HepG2 (cell line): Measurements from ENCODE around the gene DDRGK1. TPM values are rescaled to one million over a fixed set of nuclear protein-coding genes. Genes with fewer than 3 reads are reported as not detected.
A peak's percentile ranks its signal among the peaks of the same experiment; 100 is the strongest.

Experiments
- ATAC-seq: fragments of 200-7000 bp; cut with Tn5 transposase; 3 replicates; pipeline ENCODE4 v1.9.1; 2020; ENCODE audit warnings: mild to moderate bottlenecking, moderate library complexity
- BruUV-seq: library from RNA; stranded (reverse); fragments of 400-500 nt; replicated peaks from 2 replicates; lab custom pipeline; 2021; lab: Mats Ljungman, UMichigan
- CTCF ChIA-PET: fragments of 300-600 bp; formaldehyde crosslinking; extraction: SDS; loops from one replicate; lab custom pipeline; 2021; ENCODE audit warnings: low total read pairs, inconsistent platforms, low intra/inter-chr PET ratio; lab: Yijun Ruan, JAX
- POLR2A ChIA-PET: fragments of 350-600 bp; sonication (Branson Sonifier 250); formaldehyde crosslinking; loops from one replicate; lab custom pipeline; 2020; ENCODE audit warnings: antibody characterized with exemption, inconsistent platforms; lab: Yijun Ruan, JAX
- DNase-seq: peaks from one replicate; pipeline ENCODE4 v3.0.0-alpha.2; 2015; ENCODE audit warnings: low spot score
- FAIRE-seq: peaks from 3 replicates; lab custom pipeline; 2011; peaks lifted over from hg19 to GRCh38; lab: Jason Lieb, UNC
- H2AFZ ChIP-seq: one replicate; pipeline ENCODE4 v1.6.1; 2011; ENCODE audit warnings: low read length, inconsistent platforms
- H3K27ac ChIP-seq: fragments of 300-600 bp; 3 replicates; pipeline ENCODE4 v1.8.0; 2011; ENCODE audit warnings: mixed run types, mild to moderate bottlenecking, mixed read lengths, low read length, inconsistent platforms; ENCODE audit not compliant: insufficient read depth; ENCODE audit errors: extremely low read length
- H3K27me3 ChIP-seq, 2 experiments: fragments of 200-600 bp in 1 of 2; 2 replicates in 1 of 2; 3 replicates in 1 of 2; pipeline versions ENCODE4 v1.6.0 to v1.8.0; 2011; ENCODE audit warnings: low read length in 2 of 2, mild to moderate bottlenecking in 2 of 2, moderate library complexity in 2 of 2, inconsistent platforms in 1 of 2; ENCODE audit not compliant: insufficient read depth in 2 of 2, control insufficient read depth in 1 of 2
- H3K36me3 ChIP-seq, 2 experiments: fragments of 200-600 bp in 1 of 2; replicated peaks in 1 of 2; 2 replicates in 1 of 2; 3 replicates in 1 of 2; pipeline versions ENCODE4 v1.5.1 to v1.8.0; 2011; ENCODE audit warnings: low read length in 2 of 2, inconsistent platforms in 1 of 2; ENCODE audit not compliant: insufficient read depth in 2 of 2, control insufficient read depth in 1 of 2
- H3K4me1 ChIP-seq: 2 replicates; pipeline ENCODE4 v1.5.1; 2012; ENCODE audit warnings: low read length, inconsistent platforms; ENCODE audit not compliant: insufficient read depth
- H3K4me2 ChIP-seq: 2 replicates; pipeline ENCODE4 v1.6.0; 2011; ENCODE audit warnings: low read depth, low read length, inconsistent platforms
- H3K4me3 ChIP-seq, 3 experiments: fragments of 200-600 bp in 1 of 3; sonication (generic), shearing (Covaris generic) in 1 of 3; replicated peaks in 1 of 3; 2 replicates each; pipeline ENCODE4 v1.5.1; 2011 to 2016; ENCODE audit warnings: low read length in 3 of 3, inconsistent platforms in 2 of 3, low read depth in 2 of 3, mild to moderate bottlenecking in 2 of 3, control low read depth in 1 of 3, mixed read lengths in 1 of 3; ENCODE audit not compliant: insufficient read depth in 1 of 3
- H3K79me2 ChIP-seq: one replicate; pipeline ENCODE4 v1.6.1; 2011; ENCODE audit warnings: low read length, inconsistent platforms; ENCODE audit not compliant: insufficient read depth
- H3K9ac ChIP-seq: 2 replicates; pipeline ENCODE4 v1.6.0; 2011; ENCODE audit warnings: mild to moderate bottlenecking, low read depth, low read length, inconsistent platforms; ENCODE audit not compliant: insufficient read depth
- H3K9me3 ChIP-seq: 2 replicates; pipeline ENCODE4 v1.5.1; 2012; ENCODE audit warnings: mild to moderate bottlenecking, low read length
- H4K20me1 ChIP-seq: 2 replicates; pipeline ENCODE4 v1.6.0; 2011; ENCODE audit warnings: inconsistent platforms, mild to moderate bottlenecking, low read length, moderate library complexity; ENCODE audit not compliant: insufficient read depth
- AFF4 ChIP-seq: sonication (generic); formaldehyde crosslinking; IDR thresholded peaks from 2 replicates; pipeline ENCODE4 v1.4.0; 2020; ENCODE audit warnings: missing genetic modification reagents
- DMAP1 ChIP-seq: IDR thresholded peaks from 2 replicates; pipeline ENCODE4 v1.6.1; 2016
- GABPA ChIP-seq, 2 experiments: IDR thresholded peaks; 2 replicates each; pipeline ENCODE4 v1.6.1; 2011 to 2016; ENCODE audit warnings: low read depth in 2 of 2, low read length in 1 of 2, missing biosample characterization in 1 of 2, missing genetic modification characterization in 1 of 2
- GFI1 ChIP-seq: sonication (generic); formaldehyde crosslinking; IDR thresholded peaks from 2 replicates; pipeline ENCODE4 v1.5.0; 2020; ENCODE audit warnings: missing genetic modification reagents, mild to moderate bottlenecking, borderline replicate concordance
- HIVEP1 ChIP-seq: sonication (generic); formaldehyde crosslinking; IDR thresholded peaks from 2 replicates; pipeline ENCODE4 v1.4.0; 2020; ENCODE audit warnings: mild to moderate bottlenecking, missing genetic modification reagents
- HNRNPK ChIP-seq: fragments of 200-400 bp; formaldehyde crosslinking; IDR thresholded peaks from 2 replicates; pipeline ENCODE4 v1.6.1; 2018; ENCODE audit warnings: low read length, low read depth, moderate library complexity, mild to moderate bottlenecking; ENCODE audit not compliant: poor library complexity, severe bottlenecking
- HOXA5 ChIP-seq: sonication (generic); formaldehyde crosslinking; IDR thresholded peaks from 2 replicates; pipeline ENCODE4 v1.4.0; 2020; ENCODE audit warnings: missing genetic modification reagents
- IRF2 ChIP-seq: IDR thresholded peaks from 2 replicates; pipeline ENCODE4 v1.6.1; 2018; ENCODE audit warnings: missing genetic modification reagents, missing compliant biosample characterization
- NR2F1 ChIP-seq, 2 experiments: fragments of 450-650 bp in 1 of 2; formaldehyde crosslinking in 1 of 2; IDR thresholded peaks; 2 replicates each; pipeline versions ENCODE4 v1.5.0 to v1.6.1; 2016 to 2020; ENCODE audit warnings: mild to moderate bottlenecking in 1 of 2, missing compliant biosample characterization in 1 of 2, missing genetic modification reagents in 1 of 2, moderate library complexity in 1 of 2
- RBM39 ChIP-seq: fragments of 200-400 bp; formaldehyde crosslinking; IDR thresholded peaks from one replicate; pipeline ENCODE4 v1.6.1; 2018; ENCODE audit warnings: antibody characterized with exemption, mild to moderate bottlenecking, low read depth, low read length; ENCODE audit not compliant: poor library complexity, severe bottlenecking
- SIN3B ChIP-seq: fragments of 150-350 bp; IDR thresholded peaks from 2 replicates; pipeline ENCODE4 v1.6.1; 2014; ENCODE audit warnings: low read length
- TGIF2 ChIP-seq: IDR thresholded peaks from 2 replicates; pipeline ENCODE4 v1.6.1; 2016; ENCODE audit warnings: control low read depth, missing compliant biosample characterization
- ZGPAT ChIP-seq: IDR thresholded peaks from 2 replicates; pipeline ENCODE4 v1.6.1; 2016; ENCODE audit warnings: mild to moderate bottlenecking
- ZNF121 ChIP-seq: sonication (generic); formaldehyde crosslinking; IDR thresholded peaks from 2 replicates; pipeline ENCODE4 v1.5.0; 2020; ENCODE audit warnings: mild to moderate bottlenecking, missing genetic modification reagents
- ZNF839 ChIP-seq: sonication (generic); formaldehyde crosslinking; IDR thresholded peaks from 2 replicates; pipeline ENCODE4 v1.4.0; 2020; ENCODE audit warnings: missing genetic modification reagents, mild to moderate bottlenecking, borderline replicate concordance
- ZZZ3 ChIP-seq: sonication (generic); formaldehyde crosslinking; IDR thresholded peaks from 2 replicates; pipeline ENCODE4 v1.4.0; 2020; ENCODE audit warnings: missing genetic modification reagents, mild to moderate bottlenecking, borderline replicate concordance
- WGBS: methylation state at CpG from one replicate; pipeline ENCODE4 v1.1.6; 2017; ENCODE audit warnings: low lambda C conversion rate; 5-methylcytosine and 5-hydroxymethylcytosine counted together
- in situ Hi-C: cut with HindIII; loops from 2 replicates; pipeline ENCODE4 v1.10.0; 2017; ENCODE audit warnings: low pct_unique_long_range_greater_than_20kb; ENCODE audit not compliant: extremely low pct_ligation_motif_present
- intact Hi-C: fragments of 100-400 bp; cut with micrococcal nuclease; formaldehyde crosslinking; loops from one replicate; pipeline ENCODE4 v1.10.0; 2022; ENCODE audit not compliant: unreplicated experiment
- polyA plus RNA-seq, 8 experiments: library from polyadenylated mRNA; depleted of rRNA in 3 of 8; stranded (reverse) in 7 of 8; unstranded in 1 of 8; fragments of >200 nt; fragmentation: Illumina TruSeq in 4 of 8; extraction: Trizol in 4 of 8; gene quantifications; 2 replicates each; pipeline versions ENCODE4 v1.2.1 to v1.2.3, GENCODE V29; 2011 to 2016; ENCODE audit warnings: low read depth in 4 of 8, missing spikeins in 1 of 8, mixed read lengths in 1 of 8; ENCODE audit not compliant: insufficient read depth in 1 of 8
- total RNA-seq, 5 experiments: library from RNA; depleted of rRNA; stranded (reverse); fragments of >200 nt; fragmentation: Illumina TruSeq; extraction: Trizol; gene quantifications; 2 replicates each; pipeline ENCODE4 v1.2.3, GENCODE V29; 2016; ENCODE audit warnings: low read depth in 1 of 5

DDRGK1 gene
- total and polyA plus RNA-seq, 2 of the 13 experiments (the other 11 are each of a cell fraction or from before 2014, with no cell fraction given): 96.7 to 149 TPM

GRCh38 chr20:3156811-3157619, 47.5 kb downstream of the DDRGK1 start:
- 76% methylated on average over 8 of the region's 8 CpGs for WGBS
- peak overlapping the region; percentile 90 to 95 (median 91); a peak in 3 of 6 replicates for H3K4me3 ChIP-seq
- no TSS peak for BruUV-seq
- peaks cover 10 to 26% of the 10 kb centered on the region in 2 experiments for H3K36me3 ChIP-seq
- CTCF ChIA-PET: no interaction called here
- H3K4me1 ChIP-seq: peaks cover 42% of the 10 kb centered on the region
- no peaks in the 10 kb centered on the region for H3K9me3 ChIP-seq
- POLR2A ChIA-PET: interaction anchor here (1.5 to 6.6 kb wide), 3 partner anchors 13 to 111 kb away, joined by 5 to 81 read pairs (median 22); partner anchors contain the start of gene MRPS26
- H3K79me2 ChIP-seq: peaks cover 77% of the 10 kb centered on the region
- in situ Hi-C loops: no loop called here
- FAIRE-seq: no peak
- no peak for ATAC-seq
- peaks cover 37% of the 10 kb centered on the region for H4K20me1 ChIP-seq
- intact Hi-C loops: no loop called here
- peak overlapping the region; percentile 98 for H3K4me2 ChIP-seq
- no peaks in the 10 kb centered on the region; a peak in 1 of 5 replicates for H3K27me3 ChIP-seq
- no peak for DNase-seq
- no peak overlapping the region for H3K27ac ChIP-seq
- no peak overlapping the region for H2AFZ ChIP-seq
- H3K9ac ChIP-seq: peak overlapping the region; percentile 97
- TF ChIP-seq AFF4 (CRISPR knock-in tag) (no peak), ZNF839 (CRISPR knock-in tag) (no peak), DMAP1 (CRISPR knock-in tag) (0 out of 2 replicates have a peak, but pooled peaks have one; percentile 8), ZZZ3 (CRISPR knock-in tag) (no peak), RBM39 (no peak), GFI1 (CRISPR knock-in tag) (0 out of 2 replicates have a peak, but pooled peaks have one; percentile 33), HIVEP1 (no peak), SIN3B (no peak), TGIF2 (no peak), ZNF121 (CRISPR knock-in tag) (no peak), HOXA5 (CRISPR knock-in tag) (no peak), GABPA (IDR thresholded peaks at IDR 0.05; ENCODE audit: low read depth, low read length) (no peak), GABPA (CRISPR knock-in tag; IDR thresholded peaks at IDR 0.05; ENCODE audit: low read depth) (0 out of 2 replicates have a peak, but pooled peaks have one; percentile 21), NR2F1 (CRISPR knock-in tag; IDR thresholded peaks at IDR 0.05) (peak in 1 of 2 experiments; percentile 40; a peak in 2 of 4 replicates), ZGPAT (CRISPR knock-in tag) (no peak), IRF2 (CRISPR knock-in tag) (0 out of 2 replicates have a peak, but pooled peaks have one; percentile 13), HNRNPK (no peak)
